Measurements from ENCODE around the gene NCBP2.

DNA sequence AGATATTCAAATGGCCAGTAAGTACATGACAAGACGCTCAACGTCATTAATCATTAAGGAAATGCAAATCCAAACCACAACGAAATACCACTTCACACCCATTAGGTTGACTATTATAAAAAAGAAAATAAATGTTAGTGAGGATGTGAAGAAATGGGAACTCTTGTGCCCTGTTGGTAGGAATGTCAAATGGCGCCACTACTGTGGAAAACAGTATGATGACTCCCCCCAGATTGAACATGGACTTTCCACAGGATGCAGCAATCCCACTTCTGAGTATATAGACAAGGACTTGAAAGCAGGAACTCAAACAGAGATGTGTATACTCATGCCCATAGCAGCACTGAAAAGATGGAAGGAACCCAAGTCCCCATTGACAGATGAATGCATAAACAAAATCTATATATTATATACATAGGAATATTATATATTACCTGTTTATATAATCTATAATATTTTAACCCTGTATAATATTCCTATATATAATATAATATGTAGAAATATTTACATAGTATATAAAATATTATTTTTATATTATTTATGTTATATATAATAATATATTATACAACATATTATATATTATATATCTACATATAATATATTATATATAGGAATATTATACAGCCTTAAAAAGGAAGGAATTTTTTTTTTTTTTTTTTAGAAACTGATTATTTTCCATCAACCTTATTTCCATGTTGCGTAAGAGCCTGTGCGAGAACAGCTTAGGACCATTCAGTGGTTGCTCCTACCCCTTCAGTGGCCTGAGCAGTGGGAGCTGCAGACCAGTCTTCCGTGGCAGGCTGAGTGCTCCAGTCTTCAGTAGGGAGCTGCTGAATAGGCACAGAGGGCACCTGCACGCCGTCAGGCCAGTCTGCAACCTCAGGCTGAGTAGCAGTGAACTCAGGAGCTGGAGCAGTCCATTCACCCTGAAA lies 43.9 kb upstream of the NCBP2 start:
- TF ChIP-seq, protein P1, sequence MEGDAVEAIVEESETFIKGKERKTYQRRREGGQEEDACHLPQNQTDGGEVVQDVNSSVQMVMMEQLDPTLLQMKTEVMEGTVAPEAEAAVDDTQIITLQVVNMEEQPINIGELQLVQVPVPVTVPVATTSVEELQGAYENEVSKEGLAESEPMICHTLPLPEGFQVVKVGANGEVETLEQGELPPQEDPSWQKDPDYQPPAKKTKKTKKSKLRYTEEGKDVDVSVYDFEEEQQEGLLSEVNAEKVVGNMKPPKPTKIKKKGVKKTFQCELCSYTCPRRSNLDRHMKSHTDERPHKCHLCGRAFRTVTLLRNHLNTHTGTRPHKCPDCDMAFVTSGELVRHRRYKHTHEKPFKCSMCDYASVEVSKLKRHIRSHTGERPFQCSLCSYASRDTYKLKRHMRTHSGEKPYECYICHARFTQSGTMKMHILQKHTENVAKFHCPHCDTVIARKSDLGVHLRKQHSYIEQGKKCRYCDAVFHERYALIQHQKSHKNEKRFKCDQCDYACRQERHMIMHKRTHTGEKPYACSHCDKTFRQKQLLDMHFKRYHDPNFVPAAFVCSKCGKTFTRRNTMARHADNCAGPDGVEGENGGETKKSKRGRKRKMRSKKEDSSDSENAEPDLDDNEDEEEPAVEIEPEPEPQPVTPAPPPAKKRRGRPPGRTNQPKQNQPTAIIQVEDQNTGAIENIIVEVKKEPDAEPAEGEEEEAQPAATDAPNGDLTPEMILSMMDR (IDR thresholded peaks at IDR 0.05; ENCODE audit: insufficient read depth, low read length, poor library complexity, severe bottlenecking) = no peak
- no peak for TF ChIP-seq EZH2phosphoT487 (conservative IDR thresholded peaks at IDR 0.05; ENCODE audit: low read length)

All from SU-DHL-6 (cell line).